Central memory CD4-positive, alpha-beta T cell (primary cell): ENCODE data around the gene KCP.

Experiments
- DNase-seq: peaks from one replicate; pipeline ENCODE4 v3.0.0; 2022

The KCP gene

DNA sequence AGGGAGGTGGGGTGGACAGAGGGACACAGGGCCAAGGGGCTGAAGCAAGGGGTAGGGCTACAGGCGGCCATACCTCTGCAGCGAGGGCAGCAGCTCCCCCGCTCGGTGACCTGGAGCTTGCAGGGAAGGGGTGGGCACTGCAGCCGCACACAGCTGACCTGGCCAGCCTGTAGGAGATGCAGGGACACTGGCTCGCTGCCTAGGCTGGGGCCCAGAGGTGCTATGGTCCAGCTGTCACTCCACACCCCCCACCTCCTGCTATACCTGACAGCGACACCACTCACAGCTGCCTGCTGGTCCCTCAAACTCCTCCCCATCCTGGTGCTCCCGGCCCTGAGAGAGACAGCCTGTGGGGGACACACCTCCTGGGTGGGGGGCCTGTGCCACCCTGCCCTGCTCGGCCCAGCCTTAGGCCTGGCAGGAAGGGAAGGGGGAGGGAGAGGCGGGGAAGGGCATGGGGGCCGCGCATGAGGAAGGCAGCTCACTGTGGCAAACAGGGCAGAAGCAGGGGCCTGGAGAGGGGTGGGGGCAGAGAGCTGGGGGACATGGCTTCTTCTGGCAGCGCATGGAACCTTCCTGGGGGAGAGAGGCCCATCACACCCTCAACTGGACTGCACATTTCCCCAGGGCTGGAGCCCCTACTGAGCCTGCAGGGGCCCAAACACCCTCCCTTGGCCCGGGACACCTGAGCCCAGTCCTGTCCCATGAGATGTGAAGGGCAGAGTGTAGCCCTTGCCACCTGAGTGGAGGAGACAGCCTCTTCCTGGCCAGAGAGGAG is 23.9 kb downstream of the KCP start:
- no peak for DNase-seq

GRCh38 chr7:128885370-128886187 is 24.9 kb downstream of the KCP start:
- DNase-seq: no peak

GRCh38 chr7:128884561-128885369 is 25.7 kb downstream of the KCP start:
- no peak for DNase-seq

DNA sequence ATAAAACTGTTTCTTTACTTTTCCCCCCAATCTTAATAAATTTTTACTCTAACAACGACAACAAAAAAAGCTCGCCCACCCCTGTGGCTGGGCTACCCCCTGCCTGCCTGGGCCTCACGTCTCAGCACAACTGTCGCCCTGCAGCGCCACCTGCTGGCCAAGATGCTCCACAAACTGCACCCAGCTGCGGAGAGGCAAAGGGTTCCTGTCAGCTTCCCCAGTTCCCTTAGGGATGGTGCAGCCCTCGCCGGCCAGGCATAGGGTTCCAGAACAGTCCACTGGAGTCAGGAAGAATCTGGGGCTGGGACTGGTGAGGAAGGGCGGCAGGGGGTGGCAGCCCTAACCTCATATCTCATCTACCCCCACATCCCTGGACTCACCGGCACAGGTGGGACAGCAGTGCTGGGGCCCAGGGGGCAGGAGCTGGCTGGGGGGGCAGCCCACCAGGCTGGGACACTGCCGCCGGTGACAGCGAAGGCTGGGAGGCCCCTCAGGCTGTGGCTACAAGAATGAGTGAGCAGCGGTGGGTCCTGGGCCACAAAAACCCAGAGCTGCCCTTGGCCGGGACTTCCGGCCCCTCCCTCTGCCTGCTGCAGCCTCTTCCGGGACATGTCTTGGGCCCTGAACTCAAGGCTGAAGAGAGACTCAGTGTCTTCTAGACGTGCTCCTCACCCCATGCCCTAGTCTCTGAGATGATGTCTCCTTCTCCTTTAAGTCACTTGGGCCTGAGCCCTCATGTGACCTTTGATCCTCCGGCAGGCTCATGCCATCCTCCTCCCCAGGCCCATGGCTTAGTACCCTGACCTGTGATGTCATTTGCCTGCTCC is 26.7 kb downstream of the KCP start:
- peak; percentile 70 for DNase-seq

DNA sequence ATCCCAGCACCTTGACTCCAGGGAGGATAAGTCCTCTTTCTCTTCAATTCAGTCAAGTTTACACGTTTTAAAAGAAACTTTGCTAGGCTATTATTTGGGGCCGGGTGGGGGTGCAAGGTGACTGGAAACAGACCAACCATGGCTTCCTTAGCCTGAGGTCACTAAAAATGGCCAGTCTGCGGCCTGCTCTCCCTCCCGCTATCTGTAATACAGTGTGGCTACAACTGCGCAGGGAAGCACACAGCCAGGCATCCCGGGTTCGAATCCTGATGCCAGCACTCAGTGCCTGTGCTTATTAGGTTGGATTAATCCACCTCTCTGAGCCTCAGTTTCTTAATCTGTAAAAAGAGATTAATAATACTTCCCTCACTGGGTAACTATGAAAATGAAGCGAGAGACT is 28.4 kb downstream of the KCP start:
- DNase-seq: no peak

DNA sequence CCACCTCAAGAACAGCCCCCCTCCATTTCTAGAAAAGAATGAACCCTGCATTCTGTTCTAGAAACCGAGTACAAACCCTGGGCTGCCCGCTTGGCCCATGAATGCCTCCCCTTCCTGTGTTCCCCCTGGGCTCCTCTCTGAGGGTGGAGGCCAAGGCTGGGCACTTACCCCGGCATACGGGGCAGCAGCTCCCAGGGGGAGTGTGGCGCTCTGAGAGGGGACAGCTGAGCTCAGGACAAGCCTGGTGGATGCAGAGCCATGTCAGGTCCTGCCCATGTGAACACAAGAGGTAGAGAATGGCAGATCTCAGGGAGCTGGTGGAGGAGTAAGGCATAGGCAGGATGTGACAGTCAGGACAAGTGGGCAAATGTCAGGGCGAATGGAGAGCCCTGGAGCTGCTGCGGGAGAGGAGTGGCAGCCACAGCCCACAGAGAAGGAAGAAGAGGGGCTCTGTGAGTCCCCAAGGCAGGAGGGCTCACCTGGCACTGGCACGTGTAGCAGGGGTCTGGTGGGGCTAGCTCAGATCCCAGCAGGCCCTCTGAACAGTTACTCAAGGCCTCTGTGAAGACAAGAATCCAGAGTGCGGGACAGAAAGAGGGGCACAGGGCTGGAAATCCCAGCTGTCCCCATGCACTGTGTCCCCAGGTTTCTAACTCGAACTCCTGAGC is 28.9 kb downstream of the KCP start:
- no peak for DNase-seq

DNA sequence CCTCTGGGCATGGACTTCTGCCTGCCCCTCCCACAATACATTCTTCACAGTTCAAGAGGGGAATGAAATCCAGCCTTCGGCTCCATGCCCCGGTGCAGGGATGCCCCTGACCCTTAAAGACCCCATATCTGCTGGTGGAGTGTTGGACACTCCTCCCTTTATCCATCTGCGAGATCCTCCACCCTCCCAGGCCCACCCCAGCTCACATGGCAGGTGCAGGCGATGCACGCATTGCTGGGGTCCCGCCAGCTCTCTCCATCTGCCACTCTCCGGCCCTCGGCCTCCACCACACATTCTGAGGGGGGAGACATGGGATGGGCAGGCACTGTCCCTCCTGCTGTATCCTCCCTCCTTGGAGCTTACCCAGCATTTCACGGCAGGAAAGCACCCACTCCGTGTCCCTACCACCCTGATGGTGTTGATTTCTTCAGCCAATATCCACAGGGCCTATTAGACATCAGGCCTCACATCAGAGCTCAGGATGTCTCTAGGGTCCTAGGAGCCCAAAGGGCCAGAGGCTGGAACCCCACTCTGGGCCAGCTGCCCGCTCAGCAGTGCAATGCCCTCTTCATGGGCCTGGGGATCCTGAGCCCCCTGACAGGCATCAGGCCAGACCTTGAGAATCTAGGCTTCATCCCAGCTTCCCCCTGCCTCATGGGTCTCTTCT is 29.6 kb downstream of the KCP start:
- DNase-seq: no peak

GRCh38 chr7:128879939-128880746 is 30.4 kb downstream of the KCP start:
- DNase-seq: no peak

DNA sequence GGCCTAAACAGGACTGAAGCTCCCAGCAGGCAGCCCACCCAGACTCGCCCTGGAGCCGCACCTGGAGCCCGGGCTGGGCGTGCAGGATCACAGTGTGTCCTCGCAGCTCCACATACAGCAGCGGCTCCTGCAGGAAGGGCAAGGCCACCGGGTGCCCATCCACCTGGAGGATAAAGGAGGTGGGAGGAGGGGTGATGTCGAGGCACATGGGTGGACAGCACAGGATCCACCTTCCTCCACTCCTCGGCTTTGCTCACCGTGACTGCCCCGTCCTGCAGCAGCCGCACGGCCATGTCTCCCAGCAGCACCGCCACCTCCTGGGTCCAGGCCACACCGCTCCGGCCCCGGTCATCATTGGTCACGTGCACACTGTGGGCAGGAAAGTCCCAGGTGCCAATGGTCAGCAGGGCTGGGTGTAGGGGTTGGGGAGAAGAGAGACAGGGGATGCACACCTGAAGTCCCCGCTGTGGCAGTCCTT is 31.0 kb downstream of the KCP start:
- no peak for DNase-seq

- no peak for DNase-seq
These were observed 32.0 kb downstream of the KCP start for GRCh38 chr7:128878226-128879105.

DNA sequence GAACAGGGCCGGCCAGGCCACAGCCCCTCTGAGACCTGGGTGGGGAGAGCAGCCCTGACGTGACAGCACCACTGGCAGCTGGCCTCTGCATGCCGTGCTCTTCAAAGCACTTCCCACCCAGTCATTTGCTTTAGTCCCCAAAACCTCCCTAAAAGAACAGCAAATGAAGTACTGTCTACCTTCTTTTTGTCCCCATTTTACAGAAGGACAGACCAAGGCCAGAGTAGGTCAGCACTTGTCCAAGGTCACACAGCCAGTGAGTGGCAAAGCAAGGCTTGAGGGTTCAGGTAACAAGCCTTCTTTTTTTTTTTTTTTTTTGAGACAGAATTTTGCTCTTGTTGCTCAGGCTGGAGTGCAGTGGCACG is 32.8 kb downstream of the KCP start:
- DNase-seq: no peak

GRCh38 chr7:128876978-128877755 is 33.3 kb downstream of the KCP start:
- DNase-seq: no peak

DNA sequence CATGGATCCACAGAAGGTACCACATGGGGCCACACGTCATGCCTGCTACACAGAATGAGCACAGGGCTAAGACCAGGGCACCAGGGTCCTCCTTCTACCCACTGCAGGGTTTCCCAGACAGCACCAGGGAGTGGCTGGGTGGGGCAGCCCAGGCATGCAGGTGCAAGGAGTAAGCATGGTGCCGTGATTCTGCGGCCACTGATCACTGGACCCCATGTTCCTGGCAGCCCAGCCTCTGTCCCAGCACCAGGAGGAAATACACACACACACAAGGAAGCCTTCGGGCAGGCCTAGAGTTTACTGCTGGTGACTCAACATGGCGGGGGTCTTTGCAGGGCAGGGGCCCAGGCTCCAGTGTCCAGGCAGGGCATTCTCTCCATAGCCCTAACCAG is 33.9 kb downstream of the KCP start:
- DNase-seq: no peak

GRCh38 chr7:128876127-128876526 is 34.4 kb downstream of the KCP start:
- DNase-seq: no peak

- DNase-seq: no peak
These were observed 35.0 kb downstream of the KCP start for GRCh38 chr7:128875523-128875948.

GRCh38 chr7:128874140-128875031 is 36.1 kb downstream of the KCP start:
- no peak for DNase-seq

GRCh38 chr7:128873234-128873633 is 37.3 kb downstream of the KCP start:
- no peak for DNase-seq
